CD4-positive, alpha-beta T cell treated with Interleukin-1 beta for 1 hour (primary cell): ENCODE measurements around the gene KCNAB1.

Experiments
- DNase-seq, 2 donors: peaks; one replicate each; pipeline ENCODE4 v3.0.0-alpha.2; 2020 to 2022

Gene KCNAB1

DNA sequence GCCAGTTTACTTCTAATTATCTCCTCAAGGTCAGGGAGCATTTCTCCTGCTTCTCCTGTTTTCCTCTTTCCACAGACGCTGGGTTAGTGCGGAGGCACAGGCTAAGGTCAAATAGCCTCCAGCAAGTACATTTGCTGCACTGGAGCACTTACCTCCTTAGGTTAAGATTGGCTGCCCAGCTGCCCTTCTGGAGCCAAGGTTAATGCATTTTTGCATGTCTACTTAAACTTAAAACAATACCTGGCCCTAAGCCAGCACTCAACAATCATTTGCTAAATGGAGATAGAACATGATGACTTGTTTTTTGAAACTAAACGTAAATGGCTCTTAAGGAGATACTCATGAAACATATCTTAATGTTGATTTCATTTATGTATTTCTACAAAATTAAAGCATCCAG lies 351.1 kb downstream of the KCNAB1 start:
- no peak for DNase-seq

DNA sequence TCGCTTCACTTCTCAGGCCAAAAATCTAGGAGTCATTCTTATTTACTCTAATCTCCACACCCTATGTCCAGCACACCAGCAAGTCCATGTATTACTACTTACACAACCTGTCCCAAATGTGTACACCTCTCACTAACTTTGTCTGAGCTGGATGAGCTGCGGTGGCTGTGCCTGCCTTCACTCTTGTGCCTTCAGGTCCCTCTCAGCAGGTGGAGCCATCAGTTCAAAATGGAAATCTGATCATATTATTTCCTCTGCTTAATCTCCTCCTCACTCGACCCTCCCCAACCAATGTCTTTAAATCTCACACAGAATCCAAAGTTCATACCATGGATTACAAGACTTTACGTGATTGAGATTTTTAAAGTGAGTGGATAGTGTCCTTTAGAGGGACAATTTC lies 351.8 kb downstream of the KCNAB1 start:
- DNase-seq: peak in 1 of 2 donors; percentile 18

DNA sequence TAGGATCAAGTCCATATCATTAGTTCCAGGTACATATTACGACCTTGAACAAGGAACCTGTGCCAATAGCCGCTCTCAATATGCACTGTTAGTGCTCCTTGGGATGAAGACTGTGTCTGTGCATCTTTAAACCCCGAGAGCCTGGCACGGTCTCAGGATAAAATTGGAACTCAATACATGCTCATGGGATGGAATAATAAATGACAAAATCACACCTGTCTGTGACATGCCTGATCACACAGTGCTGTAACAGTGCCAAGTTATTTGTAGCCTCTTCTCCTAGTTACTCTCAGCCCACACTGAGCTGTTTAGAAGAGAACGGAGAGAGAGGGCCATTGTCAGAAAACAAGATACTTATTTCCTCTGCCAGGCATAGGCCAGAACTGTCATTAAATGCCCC lies 352.3 kb downstream of the KCNAB1 start:
- no peak for DNase-seq

DNA sequence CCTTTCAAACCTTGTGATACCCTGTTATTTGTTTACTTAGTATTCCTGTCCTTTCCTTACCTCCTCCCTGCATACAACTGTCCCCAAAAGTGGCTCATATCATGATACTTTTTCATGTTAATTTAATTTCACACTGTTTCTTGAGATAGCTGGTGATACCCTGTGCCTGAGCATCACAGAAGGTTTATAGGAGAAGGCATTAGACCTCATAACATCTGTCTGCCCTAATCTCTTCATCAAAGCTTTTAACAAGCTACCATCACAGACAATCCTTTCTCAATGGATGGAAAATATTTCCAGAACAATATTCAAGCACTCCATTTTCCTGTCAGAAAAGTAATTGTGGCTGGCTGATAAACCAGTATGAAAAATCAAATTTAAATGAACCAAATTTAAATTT lies 353.0 kb downstream of the KCNAB1 start:
- DNase-seq: no peak

DNA sequence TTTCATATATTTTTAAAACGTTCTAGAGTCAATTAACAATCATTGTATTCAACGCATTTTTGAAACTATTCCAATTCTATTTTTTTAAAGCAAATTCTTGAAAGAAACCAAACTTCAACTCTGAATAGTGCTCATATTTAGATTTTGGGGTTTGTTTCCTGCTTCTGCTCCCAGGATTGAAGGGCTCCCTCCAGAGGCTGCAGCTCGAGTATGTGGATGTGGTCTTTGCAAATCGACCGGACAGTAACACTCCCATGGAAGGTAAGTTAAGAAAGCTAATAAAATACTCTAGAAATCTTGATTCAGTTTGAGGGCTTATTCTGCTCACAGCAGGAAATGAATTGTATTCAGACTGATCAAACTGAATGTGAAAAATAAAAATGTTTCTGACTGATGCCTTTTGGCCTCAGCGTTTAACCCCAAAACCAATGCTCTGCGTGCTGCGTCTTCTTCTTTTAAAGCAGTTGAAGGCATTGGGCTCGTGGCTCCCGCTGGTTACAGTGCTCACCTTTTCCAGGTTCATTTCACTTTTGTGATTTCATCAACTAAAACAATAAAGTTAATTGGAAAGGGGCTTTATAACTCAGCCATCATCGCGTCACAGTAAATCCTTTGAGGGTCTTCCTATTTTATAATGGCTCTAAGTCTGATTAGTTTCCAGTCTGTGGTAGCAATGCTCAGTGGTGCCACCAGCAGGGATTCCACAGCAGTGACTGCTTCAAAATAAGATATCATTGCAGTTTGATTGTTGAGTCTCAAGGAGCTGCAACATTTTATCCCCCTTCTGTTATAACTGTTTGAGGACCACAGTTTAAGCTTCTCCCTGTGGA lies 354.4 kb downstream of the KCNAB1 start:
- no peak for DNase-seq

DNA sequence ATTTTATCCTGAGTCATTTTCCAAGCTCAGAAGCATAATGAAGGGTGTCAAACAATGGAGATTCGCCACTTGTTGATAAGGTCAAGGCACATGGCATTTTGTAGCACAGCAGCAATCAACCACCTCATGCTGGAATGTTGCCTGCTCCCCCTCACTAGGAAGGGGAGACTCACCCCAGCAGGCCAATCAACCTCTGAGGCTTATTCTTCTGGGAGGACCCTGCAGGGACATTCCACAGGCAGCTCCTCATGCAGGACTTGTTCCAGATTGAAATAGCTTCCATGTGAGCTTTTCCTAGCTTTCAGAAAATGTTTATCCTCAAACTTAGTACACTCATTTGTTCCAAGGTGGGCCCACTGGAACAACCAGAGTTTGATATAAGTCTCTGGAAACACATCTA lies 356.9 kb downstream of the KCNAB1 start:
- DNase-seq: no peak

DNA sequence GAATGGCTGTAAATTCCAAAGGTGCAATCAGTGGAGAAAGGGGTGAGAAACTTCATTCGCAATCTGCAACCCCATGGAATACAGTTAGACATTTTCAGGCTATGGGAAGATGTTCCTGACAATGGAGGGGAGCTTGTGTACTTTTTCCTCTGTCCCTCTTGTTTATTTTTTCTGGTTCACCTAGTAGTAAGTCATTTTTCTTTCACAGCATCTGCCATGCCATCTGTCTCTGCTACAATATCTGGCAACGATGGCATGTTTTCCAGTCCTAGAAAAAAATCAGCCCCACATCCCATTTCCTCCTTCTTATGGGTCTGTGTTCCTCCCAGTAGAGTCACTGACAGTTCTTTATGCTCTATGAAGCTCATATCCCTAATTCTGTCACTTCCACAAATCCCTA lies 358.5 kb downstream of the KCNAB1 start:
- DNase-seq: no peak

DNA sequence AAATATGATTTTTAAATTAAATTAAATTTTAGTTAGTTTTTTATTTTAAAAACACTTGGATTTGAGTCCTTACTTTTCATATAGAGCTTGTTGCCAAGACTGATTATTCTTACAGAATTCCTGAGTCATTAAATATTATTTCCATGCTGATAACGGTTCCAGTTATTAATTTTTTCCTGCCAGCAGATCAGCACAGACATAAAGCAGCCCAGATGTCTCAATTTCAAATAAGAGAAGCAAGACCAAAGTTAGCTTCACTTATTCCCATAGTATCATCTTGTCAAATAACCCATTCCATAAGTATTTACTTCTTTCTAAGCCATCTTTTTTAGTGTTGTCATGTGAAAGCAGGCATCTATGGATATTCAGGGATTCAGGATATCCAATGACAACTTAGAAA lies 359.2 kb downstream of the KCNAB1 start:
- no peak for DNase-seq

DNA sequence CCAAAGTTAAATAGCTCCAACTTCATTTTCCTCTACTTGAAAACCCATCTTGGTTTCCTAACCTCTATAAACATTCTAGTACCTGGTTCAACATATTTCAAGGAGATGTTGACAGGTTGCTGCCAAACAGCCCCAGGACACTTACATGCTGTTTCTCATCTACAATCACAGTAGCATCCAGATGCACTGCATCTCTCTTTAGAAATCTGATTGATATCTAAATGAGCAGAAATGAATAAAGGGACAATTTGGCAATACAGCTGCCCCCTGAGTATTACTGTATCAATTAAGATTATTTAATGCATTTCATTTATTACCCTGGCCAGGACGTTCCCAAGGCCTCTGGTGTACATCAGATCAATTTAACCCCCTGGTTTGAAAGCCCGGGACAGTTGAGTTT lies 360.6 kb downstream of the KCNAB1 start:
- no peak for DNase-seq

DNA sequence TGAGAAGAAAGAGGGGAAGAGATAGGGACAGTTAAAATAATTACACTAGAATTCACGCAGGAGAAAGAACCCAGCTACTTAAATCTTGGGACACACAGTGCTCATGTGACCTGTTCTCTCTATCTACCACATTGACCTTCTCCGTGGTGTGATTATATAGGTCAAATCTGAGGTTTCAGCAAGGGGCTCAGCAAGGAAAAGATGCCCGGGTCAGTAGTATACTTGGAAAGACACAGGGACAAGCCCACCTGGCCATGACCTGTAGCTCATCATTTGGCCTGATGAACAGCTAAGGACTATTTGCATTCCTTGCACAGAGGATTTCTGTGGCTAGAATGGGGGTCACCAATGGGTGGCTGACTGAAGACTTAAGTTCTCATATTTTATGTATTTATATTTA lies 362.6 kb downstream of the KCNAB1 start:
- DNase-seq: no peak

DNA sequence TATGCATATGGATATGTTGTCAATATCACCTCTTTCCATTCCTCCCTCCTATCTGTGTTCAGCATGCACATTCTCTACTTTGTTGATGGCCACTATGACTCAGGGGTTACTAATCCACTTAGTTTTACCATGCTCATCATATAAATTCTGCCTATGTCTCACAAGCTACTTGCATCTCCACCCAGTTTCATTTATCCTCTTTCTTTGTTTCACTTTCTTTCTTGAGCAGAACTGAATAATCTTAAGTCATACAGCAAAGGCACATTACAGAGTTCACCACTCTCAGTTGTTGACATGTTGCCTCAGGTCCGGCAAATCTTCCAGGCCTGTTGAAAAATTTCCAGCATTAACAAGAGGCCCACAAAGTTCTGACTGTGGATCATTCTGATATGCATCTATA lies 363.0 kb downstream of the KCNAB1 start:
- DNase-seq: peak in 1 of 2 donors; percentile 57

DNA sequence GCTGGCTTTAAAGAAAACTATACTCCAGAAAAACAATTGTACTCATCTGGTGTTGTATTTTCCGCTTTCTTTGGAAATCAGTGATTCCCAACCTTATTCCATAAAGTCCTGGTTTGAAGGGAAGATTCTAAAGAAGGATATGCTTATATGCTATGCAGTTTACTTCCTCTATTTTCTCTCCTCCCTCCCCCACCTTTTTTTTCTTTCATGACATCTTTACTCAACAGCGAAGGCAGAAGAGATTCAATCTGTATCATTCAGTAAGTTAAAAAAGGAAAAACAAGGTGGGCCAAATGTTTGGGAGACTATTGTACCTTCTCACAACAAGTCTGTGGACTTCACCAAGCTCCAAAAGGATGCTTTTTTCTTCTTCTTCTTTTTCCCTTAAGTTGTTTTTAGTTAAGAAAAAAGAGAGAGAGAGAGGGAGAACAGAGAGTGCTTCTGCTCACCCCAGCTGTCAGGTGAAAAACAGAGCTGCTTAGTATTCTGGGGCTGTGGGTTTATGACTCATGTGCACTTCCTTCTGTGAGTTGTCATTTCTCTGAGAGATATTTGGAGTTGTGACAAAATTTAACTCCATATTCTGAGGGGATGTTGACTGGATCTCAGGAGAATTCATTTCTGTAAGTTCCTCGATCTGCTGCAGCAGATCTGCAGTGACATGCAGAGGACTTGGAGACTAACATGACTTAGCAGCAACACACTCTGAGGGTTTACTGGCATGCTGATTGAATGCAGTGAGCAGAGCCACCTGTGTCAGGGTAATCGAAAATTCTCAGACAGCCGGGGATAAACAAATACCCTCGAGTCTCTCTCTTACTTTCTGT lies 363.8 kb downstream of the KCNAB1 start:
- DNase-seq: peak; percentile 44 to 61

DNA sequence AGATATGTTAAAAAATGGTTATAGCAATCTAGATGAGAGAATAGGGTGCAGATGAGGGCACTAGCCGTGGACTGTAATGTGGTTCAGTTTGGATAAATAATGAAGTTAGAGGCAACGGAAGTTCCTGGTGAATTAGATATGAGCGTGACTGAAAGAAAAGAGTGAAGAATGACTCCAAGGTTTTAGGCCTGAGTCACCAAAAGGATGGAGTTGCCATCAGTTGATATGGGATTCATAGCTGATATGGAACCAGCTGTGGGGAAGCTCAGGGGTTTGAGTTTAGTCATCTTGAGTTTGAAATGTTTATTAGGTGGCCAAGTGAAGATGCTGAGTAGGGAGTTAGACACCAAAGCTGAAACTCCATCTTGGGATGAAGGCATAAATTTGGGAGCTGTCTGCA lies 368.4 kb downstream of the KCNAB1 start:
- no peak for DNase-seq

DNA sequence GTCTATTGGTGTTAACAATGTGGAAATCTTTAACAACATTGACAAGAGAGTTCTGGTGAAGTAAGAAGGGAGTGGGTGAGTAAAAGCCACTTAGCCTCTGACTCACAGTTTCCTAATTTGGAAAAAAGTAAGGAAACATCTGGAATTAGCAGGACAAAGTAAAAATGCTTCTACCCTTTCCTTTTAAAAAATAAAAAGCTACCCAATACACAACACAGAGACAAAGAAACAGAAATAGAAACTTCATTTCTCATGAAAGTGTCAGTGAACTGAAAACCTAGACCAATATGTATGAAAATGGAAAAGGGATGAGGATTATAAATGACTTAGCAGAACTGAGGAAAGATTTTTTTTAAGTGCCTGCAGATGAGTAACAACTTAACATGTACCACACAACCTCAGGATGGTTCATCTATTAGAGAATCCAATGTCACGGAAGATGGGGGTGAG lies 369.1 kb downstream of the KCNAB1 start:
- DNase-seq: no peak

DNA sequence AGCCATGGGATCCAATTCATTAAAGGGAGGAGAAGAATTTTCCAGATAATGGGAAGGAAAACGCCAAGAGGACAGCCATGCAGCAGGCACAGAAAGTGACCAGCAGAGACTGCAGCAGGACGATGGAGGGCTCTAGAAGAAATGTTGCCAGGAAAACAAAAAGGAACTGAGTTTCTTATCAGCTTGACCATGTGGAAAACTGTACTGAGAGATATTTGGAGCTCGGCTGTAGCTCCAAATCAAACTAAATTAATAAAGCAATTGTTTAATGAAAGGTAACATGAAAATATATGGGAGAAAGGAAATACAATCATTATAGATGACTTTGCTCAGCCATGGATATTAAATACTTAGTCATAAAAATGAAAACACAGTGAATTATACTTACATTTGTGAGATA lies 370.8 kb downstream of the KCNAB1 start:
- DNase-seq: no peak

DNA sequence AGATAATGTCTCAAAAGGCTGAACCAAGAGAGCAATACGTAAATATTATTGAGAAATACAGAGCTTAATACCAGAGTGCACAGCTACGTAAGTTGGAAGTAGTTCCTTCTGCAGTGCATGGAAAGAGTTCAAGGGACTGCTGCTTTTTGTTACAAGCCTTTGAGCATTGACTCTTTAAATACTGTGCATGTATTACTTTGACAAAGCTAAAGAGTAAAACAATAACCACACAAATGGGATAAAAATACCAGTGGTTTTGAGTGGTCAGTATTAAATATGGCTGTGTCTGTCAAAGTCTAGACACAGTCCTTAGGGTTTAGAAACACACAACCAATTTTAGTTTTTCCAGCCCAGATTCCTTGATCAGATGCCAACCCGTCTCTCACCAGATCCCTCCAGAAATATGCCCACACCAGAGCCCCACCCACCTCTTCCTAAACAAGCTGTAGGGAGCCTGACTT lies 372.5 kb downstream of the KCNAB1 start:
- DNase-seq: no peak

DNA sequence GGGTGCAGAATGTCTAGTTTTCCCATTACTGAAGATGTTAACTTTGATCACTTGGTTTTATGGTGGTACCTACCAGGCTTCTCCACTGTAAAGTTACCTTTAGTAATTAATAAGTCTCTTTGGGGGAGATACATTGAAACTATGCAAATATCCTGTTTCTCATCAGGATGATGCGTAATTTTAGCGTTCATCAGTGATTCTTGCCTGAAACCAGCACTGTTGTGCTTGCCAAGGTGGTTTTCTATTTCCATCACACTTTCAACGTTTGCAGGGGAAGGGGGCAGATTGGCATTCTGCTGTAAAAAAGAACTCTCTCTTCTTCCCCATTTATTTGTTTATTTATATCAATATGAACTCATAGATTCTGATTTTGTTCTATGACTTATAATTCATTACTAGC lies 373.5 kb downstream of the KCNAB1 start:
- DNase-seq: no peak

DNA sequence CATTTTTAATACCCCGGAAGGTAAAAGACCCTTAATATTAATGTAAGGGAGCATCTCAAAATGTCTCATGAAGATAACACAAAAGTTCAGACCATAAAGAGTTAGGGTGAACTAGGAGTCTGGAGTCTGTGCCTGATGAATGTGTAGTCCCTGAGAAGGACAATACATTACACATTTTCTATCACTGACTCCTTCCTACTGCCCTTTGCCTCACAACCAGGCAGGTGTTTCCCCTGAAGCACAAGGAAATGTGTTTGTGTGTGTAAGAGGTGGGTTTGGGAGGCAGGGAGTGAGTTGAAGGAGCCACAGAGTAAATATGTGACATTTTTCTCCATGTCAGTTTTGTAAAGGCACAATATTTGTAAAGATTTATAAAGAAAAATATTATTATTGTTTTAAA lies 375.4 kb downstream of the KCNAB1 start:
- no peak for DNase-seq

DNA sequence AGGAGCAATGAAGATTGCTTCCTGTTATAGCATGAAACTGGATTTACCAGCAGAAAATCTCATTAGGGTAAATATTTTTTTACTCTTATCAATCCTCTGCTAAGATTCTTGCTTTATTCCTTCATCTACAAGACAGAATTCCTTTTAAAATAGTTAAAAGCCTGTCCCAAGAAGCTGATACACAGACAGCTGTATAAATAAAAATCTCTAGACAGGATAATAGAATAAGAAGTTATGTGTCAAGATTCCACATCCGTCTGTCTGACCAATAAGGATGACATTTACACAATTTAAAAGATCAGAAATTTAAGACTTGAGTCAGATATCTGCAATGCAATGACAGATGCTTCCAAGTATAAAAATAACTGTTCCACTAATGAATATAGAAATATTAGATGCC lies 376.9 kb downstream of the KCNAB1 start:
- no peak for DNase-seq

DNA sequence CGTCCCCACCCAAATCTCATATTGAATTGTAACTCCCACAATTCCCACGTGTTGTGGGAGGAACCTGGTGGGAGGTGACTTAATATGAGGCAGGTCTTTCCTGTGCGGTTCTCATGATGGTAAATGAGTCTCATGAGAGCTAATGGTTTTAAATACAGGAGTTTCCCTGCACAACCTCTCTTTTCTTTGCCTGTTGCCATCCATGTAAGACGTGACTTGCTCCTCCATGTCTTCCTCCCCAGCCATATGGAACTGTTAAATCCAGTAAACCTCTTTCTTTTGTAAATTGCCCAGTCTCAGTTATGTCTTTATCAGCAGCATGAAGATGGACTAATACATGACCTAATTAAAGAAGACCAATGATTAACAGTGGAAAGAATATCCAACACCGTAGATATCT lies 377.9 kb downstream of the KCNAB1 start:
- DNase-seq: no peak

DNA sequence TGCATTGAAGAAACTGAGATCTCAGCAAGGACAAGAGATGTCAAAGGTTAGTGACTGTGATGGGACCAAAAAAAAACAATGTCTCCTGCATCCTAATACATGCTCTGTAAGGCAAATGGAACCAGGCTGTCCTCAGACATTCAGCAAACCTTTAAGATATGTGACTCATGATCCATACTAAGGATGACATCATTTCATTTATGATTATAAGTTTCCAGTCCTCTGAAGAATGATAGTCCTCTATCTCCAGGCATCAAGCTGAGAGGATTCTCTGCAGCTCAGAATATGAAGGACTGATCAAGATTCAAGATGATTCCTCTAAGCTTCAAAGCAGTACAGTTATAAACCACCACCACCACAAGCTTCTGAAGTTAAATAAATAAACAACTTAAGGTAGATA lies 386.9 kb downstream of the KCNAB1 start:
- no peak for DNase-seq

DNA sequence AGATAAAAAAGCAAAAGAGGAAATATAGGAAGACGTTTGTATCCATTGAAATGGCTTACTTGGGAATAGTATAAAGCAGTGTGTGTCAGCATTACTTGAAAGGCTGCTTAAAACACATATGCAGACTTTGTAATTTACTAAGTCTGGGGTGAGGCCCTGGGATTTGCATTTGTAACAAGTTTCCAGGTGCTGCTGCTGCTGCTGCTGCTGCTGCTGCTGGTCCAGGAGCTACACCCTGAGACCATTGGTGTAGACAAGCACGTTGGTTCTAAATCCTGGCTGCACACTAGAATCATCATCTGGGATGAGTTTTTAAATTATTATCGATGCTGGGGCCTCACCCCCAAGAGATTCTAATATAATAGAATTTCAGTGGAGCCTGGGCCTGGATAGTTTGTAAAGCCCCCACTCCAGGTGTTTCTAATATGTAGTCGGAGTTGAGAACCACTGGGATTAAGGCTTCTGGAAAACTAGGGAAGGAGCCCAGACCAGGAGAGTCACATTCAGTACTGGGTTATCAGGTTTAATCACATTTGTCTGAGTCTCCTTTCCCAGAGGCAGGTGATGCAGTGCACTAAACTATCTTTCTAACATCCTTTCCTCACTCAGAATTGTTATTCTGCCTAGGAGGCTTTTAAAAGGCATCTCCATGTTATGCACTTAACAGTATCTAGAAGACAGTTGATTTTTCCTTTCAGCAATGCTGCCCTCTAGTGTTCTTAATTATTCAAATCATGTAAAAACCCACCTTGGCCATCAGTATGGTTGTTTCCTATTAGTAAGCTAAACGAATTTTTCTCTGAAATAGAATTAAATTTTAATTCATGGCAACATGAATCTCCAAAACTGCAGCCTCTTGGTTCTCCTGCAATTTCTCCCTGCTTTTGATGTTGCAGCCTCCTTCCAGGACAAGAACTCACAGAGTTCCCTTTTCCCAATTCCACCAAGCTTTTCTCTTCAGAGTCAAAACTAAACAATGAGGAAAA lies 389.1 kb downstream of the KCNAB1 start:
- peak in 1 of 2 donors; percentile 70 for DNase-seq
